ENCODE results near the gene D2HGDH. TPM values are rescaled to one million over a fixed set of nuclear protein-coding genes. Genes with fewer than 3 reads are reported as not detected.

Gene D2HGDH
- total and polyA plus RNA-seq, 10 of the 15 experiments (the other 5 are each of a cell fraction or from before 2014, with no cell fraction given), result 0.52 to 32.1 (median 11.0) TPM

- TF ChIP-seq, protein P1, sequence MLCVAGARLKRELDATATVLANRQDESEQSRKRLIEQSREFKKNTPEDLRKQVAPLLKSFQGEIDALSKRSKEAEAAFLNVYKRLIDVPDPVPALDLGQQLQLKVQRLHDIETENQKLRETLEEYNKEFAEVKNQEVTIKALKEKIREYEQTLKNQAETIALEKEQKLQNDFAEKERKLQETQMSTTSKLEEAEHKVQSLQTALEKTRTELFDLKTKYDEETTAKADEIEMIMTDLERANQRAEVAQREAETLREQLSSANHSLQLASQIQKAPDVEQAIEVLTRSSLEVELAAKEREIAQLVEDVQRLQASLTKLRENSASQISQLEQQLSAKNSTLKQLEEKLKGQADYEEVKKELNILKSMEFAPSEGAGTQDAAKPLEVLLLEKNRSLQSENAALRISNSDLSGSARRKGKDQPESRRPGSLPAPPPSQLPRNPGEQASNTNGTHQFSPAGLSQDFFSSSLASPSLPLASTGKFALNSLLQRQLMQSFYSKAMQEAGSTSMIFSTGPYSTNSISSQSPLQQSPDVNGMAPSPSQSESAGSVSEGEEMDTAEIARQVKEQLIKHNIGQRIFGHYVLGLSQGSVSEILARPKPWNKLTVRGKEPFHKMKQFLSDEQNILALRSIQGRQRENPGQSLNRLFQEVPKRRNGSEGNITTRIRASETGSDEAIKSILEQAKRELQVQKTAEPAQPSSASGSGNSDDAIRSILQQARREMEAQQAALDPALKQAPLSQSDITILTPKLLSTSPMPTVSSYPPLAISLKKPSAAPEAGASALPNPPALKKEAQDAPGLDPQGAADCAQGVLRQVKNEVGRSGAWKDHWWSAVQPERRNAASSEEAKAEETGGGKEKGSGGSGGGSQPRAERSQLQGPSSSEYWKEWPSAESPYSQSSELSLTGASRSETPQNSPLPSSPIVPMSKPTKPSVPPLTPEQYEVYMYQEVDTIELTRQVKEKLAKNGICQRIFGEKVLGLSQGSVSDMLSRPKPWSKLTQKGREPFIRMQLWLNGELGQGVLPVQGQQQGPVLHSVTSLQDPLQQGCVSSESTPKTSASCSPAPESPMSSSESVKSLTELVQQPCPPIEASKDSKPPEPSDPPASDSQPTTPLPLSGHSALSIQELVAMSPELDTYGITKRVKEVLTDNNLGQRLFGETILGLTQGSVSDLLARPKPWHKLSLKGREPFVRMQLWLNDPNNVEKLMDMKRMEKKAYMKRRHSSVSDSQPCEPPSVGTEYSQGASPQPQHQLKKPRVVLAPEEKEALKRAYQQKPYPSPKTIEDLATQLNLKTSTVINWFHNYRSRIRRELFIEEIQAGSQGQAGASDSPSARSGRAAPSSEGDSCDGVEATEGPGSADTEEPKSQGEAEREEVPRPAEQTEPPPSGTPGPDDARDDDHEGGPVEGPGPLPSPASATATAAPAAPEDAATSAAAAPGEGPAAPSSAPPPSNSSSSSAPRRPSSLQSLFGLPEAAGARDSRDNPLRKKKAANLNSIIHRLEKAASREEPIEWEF (IDR thresholded peaks at IDR 0.05; ENCODE audit: insufficient replicate concordance, low read depth, low read length), result no peak
- TF ChIP-seq, protein P2, sequence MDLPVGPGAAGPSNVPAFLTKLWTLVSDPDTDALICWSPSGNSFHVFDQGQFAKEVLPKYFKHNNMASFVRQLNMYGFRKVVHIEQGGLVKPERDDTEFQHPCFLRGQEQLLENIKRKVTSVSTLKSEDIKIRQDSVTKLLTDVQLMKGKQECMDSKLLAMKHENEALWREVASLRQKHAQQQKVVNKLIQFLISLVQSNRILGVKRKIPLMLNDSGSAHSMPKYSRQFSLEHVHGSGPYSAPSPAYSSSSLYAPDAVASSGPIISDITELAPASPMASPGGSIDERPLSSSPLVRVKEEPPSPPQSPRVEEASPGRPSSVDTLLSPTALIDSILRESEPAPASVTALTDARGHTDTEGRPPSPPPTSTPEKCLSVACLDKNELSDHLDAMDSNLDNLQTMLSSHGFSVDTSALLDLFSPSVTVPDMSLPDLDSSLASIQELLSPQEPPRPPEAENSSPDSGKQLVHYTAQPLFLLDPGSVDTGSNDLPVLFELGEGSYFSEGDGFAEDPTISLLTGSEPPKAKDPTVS (IDR thresholded peaks at IDR 0.05; ENCODE audit: low read depth, low read length), result no peak
- no peak for TF ChIP-seq NFIC (IDR thresholded peaks at IDR 0.05; ENCODE audit: low read depth, low read length)
- TF ChIP-seq DPF2 (IDR thresholded peaks at IDR 0.05), result peak; percentile 58
- TF ChIP-seq EP300 (IDR thresholded peaks at IDR 0.05; ENCODE audit: borderline replicate concordance in 1 of 2, control insufficient read depth in 1 of 2, low read depth in 2 of 2, low read length in 2 of 2), result no peak
- no peak for TF ChIP-seq PAX8 (IDR thresholded peaks at IDR 0.05)
- no peak for TF ChIP-seq RAD21 (IDR thresholded peaks at IDR 0.05; ENCODE audit: insufficient read depth, low read depth, low read length)
- no peak for TF ChIP-seq RFX5 (IDR thresholded peaks at IDR 0.05; ENCODE audit: low read depth, low read length)
- no peak for TF ChIP-seq SPI1 (IDR thresholded peaks at IDR 0.05; ENCODE audit: borderline replicate concordance, insufficient read depth, low read depth, low read length)
- no peak for TF ChIP-seq ELK1 (IDR thresholded peaks at IDR 0.05; ENCODE audit: low read depth, low read length)
- TF ChIP-seq, protein P3, sequence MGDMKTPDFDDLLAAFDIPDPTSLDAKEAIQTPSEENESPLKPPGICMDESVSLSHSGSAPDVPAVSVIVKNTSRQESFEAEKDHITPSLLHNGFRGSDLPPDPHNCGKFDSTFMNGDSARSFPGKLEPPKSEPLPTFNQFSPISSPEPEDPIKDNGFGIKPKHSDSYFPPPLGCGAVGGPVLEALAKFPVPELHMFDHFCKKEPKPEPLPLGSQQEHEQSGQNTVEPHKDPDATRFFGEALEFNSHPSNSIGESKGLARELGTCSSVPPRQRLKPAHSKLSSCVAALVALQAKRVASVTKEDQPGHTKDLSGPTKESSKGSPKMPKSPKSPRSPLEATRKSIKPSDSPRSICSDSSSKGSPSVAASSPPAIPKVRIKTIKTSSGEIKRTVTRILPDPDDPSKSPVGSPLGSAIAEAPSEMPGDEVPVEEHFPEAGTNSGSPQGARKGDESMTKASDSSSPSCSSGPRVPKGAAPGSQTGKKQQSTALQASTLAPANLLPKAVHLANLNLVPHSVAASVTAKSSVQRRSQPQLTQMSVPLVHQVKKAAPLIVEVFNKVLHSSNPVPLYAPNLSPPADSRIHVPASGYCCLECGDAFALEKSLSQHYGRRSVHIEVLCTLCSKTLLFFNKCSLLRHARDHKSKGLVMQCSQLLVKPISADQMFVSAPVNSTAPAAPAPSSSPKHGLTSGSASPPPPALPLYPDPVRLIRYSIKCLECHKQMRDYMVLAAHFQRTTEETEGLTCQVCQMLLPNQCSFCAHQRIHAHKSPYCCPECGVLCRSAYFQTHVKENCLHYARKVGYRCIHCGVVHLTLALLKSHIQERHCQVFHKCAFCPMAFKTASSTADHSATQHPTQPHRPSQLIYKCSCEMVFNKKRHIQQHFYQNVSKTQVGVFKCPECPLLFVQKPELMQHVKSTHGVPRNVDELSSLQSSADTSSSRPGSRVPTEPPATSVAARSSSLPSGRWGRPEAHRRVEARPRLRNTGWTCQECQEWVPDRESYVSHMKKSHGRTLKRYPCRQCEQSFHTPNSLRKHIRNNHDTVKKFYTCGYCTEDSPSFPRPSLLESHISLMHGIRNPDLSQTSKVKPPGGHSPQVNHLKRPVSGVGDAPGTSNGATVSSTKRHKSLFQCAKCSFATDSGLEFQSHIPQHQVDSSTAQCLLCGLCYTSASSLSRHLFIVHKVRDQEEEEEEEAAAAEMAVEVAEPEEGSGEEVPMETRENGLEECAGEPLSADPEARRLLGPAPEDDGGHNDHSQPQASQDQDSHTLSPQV (IDR thresholded peaks at IDR 0.05), result 0 out of 2 replicates have a peak, but pooled peaks have one; percentile 64
- TF ChIP-seq NFXL1 (IDR thresholded peaks at IDR 0.05; ENCODE audit: borderline replicate concordance), result no peak
- TF ChIP-seq RBBP5 (conservative IDR thresholded peaks at IDR 0.05), result no peak
- no peak for TF ChIP-seq SREBF1 (IDR thresholded peaks at IDR 0.05; ENCODE audit: low read length)
- TF ChIP-seq RAD51 (IDR thresholded peaks at IDR 0.05), result no peak
- TF ChIP-seq ATF7 (IDR thresholded peaks at IDR 0.05; ENCODE audit: low read depth), result no peak
- 0 out of 2 replicates have a peak, but pooled peaks have one; percentile 47 for TF ChIP-seq NBN (IDR thresholded peaks at IDR 0.05)
- no peak for TF ChIP-seq YBX1 (IDR thresholded peaks at IDR 0.05)
Observed at GRCh38 chr2:241702155-241703031, 32.0 kb upstream of the D2HGDH start (continued).
